SHP77 treated with DMSO at 0.1 percent for 48 hours (cell line): Measurements from ENCODE around the gene CCN6.
"Not testable (repeated sequence)": the region's sequence is repeated elsewhere in the genome, so short reads cannot be mapped to it uniquely, and the experiment has no call there.

Experiments used
- DNase-seq: peaks from one replicate; lab custom pipeline; 2025; lab: John Stamatoyannopoulos, UW

The CCN6 gene

DNA sequence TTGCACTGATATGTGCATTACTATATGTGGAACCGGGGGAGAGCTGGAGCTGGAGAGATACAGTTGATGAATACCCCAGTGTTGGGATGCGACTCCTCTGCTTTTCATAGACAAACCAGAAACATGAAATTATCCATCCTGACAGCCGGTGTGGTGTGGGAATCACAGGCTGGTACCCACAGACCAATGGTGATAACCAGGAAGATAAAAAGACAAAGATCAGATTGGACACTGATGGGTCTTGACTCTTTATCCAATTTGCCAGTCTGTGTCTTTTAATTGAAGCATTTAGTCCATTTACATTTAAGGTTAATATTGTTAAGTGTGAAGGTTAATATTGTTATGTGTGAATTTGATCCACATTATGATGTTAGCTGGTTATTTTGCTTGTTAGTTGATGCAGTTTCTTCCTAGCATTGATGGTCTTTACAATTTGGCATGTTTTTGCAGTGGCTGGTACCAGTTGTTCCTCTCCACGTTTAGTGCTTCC is 2.6 kb upstream of the CCN6 start:
- DNase-seq: not testable (repeated sequence)

DNA sequence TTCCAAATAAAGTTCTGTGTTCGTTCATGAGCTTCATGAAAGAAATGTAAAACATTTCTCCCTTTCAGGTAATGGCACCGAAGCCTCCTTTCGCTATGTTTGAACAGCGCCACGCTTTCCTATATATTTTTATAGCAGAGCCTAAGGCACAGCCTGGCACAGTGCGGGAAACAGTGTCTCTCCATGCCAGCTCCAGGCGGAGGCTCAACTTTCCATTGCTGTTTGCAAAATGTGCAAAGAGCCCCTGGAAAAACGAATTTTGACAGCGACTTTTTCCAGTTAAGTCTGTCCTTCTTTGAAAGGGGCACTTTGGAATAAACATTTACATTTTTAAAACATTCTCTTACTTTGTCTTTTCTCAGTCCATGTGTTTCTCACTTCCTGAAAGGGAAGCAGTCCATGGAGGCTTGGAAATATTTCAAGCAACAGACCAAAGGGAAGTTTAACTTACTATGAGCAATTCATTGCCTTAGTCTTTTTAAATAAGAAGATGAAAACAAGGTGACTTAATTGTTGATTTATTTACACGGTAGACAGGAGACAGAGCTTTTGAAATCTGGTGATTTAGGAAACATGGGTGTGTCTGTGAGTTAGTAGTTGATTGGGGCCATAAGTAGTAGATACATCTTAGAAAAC is 769 bp downstream of the CCN6 start:
- DNase-seq: no peak

DNA sequence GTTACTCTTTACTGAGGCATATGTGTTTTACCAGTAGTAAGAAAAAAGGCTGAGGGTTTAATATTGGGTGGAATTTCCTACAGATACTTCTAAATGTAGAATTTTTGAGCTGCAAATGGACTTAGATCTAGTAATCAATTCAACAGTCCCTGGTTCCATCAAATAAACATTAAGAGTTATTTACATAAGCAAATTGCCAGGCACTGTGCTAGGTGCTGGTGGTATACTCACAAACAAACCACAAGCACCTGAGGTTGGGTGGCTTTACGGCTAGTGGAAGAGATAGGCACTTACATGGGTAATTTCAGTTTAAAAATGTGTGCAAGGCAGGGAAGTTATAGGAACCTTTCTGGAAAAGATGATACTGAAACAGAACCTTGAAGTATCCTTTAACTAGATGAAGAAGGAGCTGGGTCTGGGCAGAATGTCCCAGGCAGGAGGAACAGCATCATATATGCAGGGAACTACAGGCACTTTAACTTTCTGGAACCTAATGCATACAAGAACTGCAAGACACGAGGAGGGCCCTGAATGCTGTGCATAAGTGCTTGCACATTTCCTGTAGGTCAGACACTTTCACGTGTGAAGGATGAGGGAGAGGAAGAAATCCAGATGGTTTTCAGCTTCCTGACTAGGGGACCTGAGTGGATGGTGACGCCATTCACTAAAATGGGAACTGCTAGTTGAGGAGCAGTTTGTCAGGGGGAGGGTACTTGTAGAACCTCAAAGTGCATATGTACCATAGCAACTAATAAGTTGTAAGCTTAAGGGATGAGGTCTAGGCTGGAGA is 4.5 kb downstream of the CCN6 start:
- no peak for DNase-seq

- DNase-seq: no peak
Observed at GRCh38 chr6:112061605-112062004, 7.7 kb downstream of the CCN6 start.

DNA sequence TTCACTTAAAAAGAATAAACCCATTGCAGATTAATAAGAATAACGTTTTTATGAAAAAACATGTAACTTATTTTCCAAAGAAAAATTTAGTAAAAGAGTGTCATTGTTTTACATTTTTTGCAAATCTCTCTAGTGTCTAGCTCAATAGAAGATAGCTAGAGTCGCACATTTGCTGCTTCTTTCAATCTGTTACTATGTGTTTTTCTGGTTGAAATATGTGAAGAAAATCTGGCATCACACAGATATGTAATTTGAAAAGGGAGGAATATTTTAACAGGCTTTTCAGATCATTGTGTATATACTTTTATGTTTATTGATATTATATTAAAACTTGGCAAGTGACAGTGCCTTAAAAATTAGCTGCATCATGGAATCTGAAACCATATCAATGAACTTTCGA is 9.1 kb downstream of the CCN6 start:
- DNase-seq: no peak

GRCh38 chr6:112065426-112065986 is 11.6 kb downstream of the CCN6 start:
- no peak for DNase-seq

DNA sequence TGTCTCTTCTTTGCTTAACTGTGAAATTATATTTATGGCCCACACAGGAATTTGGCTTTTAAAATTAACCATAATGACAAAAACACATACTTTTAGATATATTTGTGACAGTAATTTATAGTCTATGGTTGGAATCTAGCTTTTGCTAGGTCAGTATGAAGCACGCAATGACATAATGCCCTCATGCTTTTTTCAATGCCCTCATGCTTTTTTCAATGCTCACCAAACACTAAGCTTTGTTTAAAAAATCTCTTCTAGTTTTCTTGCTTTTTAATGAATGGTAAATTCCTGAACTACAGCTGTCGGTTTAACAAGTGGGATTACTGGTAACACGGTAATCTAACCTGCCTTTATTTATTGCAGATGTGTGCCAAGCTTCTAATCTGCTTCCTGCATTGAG is 12.7 kb downstream of the CCN6 start:
- no peak for DNase-seq

DNA sequence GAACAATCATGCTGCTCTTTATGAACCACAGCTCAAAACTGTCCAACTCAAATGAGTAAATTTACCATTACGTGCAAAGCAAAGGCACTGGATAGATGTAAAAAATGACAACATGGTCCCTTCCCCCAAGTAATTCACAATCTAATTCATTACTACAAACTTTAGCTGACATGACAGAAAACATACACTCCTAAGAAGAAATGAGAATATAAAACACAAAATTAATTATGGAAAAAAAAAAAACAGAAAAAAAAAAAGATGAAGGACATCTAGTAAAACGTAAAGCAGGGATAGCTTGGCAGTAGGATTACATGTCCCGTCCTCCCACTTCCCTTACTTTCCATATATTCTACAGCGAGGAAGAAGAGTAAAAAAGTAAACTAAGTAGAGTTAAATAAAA is 27.7 kb downstream of the CCN6 start:
- no peak for DNase-seq

GRCh38 chr6:112085286-112086065 is 31.6 kb downstream of the CCN6 start:
- DNase-seq: no peak

GRCh38 chr6:112086744-112087135 is 32.8 kb downstream of the CCN6 start:
- DNase-seq: peak; percentile 43

- DNase-seq: peak; percentile 92
Observed at GRCh38 chr6:112087136-112087911, 33.4 kb downstream of the CCN6 start, which contains the start of the genes FAM229B and TUBE1. TSS of gene FAM229B (plus strand) at chr6:112087591. CDS start at chr6:112099284, 11,693 bp downstream. TSS of gene TUBE1 (minus strand) at chr6:112087482. CDS start at chr6:112087434, 48 bp downstream.

- DNase-seq: no peak
Observed at GRCh38 chr6:112087916-112088315, 34.0 kb downstream of the CCN6 start.

DNA sequence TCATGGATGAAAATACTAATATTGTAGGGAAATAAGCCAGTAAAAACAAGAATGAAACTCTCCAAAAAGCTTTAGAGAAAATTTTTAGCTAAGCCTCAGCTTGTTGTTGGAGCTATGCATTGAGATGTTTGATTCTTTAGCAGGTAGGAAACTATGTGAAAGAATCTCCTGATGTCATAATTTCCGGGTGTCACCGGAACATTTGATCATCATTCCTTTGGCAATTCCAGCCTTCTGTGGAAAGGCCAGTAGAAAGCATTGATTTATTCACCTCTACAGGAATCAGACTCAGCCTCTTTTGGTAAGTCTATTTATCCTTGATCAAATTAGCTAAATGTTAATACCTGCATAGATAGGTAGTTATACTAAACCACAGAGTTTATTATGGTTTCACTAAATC is 43.0 kb downstream of the CCN6 start:
- DNase-seq: no peak

GRCh38 chr6:112100561-112100960 is 46.7 kb downstream of the CCN6 start:
- DNase-seq: no peak

- DNase-seq: not testable (repeated sequence)
Observed at GRCh38 chr6:112106026-112106425, 52.1 kb downstream of the CCN6 start.

- DNase-seq: no peak
Observed at GRCh38 chr6:112106562-112106961, 52.7 kb downstream of the CCN6 start.

DNA sequence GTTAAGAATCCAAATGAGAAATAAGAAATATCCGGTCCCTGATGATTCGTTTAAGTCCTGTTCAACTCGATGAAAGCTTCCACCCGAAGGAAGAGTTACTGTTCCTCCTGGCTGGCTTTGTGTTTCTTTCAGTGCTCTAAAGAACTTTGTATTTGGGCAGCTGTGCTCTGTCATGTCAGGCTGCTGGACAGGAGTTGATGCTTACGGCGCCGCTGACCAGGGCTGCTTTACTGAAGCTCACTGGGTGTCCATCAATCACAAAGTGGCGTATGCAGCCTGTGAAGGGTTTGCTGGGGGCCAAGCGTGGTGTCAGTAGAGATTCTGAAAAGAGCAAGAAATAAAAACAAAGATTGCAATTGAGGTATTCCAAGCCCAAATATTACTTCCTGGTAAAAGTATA is 55.4 kb downstream of the CCN6 start:
- no peak for DNase-seq

- DNase-seq: no peak
Observed at GRCh38 chr6:112113431-112113830, 59.5 kb downstream of the CCN6 start.

- no peak for DNase-seq
Observed at GRCh38 chr6:112113918-112114317, 60.0 kb downstream of the CCN6 start.

GRCh38 chr6:112114577-112115223 is 60.8 kb downstream of the CCN6 start:
- DNase-seq: no peak

- DNase-seq: no peak
Observed at GRCh38 chr6:112116221-112116620, 62.3 kb downstream of the CCN6 start.
